Stomach (tissue), 9 donors: ENCODE results near the gene LRRC4C. TPM values are rescaled to one million over a fixed set of nuclear protein-coding genes. Genes with fewer than 3 reads are reported as not detected.
A peak's percentile ranks its signal among the peaks of the same experiment; 100 is the strongest.

Source experiments
- DNase-seq, 2 donors: peaks; one replicate each; pipeline versions ENCODE4 v3.0.0 to v3.0.0-alpha.2; 2013 to 2019
- H3K27ac ChIP-seq, 5 donors: fragments of 200-600 bp in 4 of 5; sonication (generic) in 4 of 5; one replicate each; pipeline ENCODE4 v1.5.1; 2013 to 2019; ENCODE audit warnings: mild to moderate bottlenecking in 1 of 5, moderate library complexity in 1 of 5
- H3K27me3 ChIP-seq, 3 donors: fragments of 200-600 bp; sonication (generic); one replicate each; pipeline ENCODE4 v1.5.1; 2017 to 2019; ENCODE audit warnings: mixed run types in 1 of 3
- H3K36me3 ChIP-seq, 4 donors: fragments of 200-600 bp; sonication (generic); 1 replicate in 3 of 4; 2 replicates in 1 of 4; pipeline ENCODE4 v1.5.1; 2016 to 2019
- H3K4me1 ChIP-seq, 4 donors: fragments of 200-600 bp; sonication (generic); one replicate each; pipeline ENCODE4 v1.5.1; 2016 to 2019
- H3K4me3 ChIP-seq, 4 donors: fragments of 200-600 bp; sonication (generic) in 3 of 4; one replicate each; pipeline ENCODE4 v1.5.1; 2016 to 2019; ENCODE audit warnings: mild to moderate bottlenecking in 1 of 4
- H3K9me3 ChIP-seq, 4 donors: fragments of 200-600 bp; sonication (generic); one replicate each; pipeline ENCODE4 v1.5.1; 2016 to 2019
- EP300 ChIP-seq: sonication (generic); formaldehyde crosslinking; IDR thresholded peaks from one replicate; pipeline ENCODE4 v1.6.1; 2017; ENCODE audit warnings: antibody characterized with exemption
- POLR2A ChIP-seq, 4 donors: fragments of 450-650 bp; IDR thresholded peaks; one replicate each; pipeline ENCODE4 v1.6.1; 2016; ENCODE audit warnings: antibody characterized with exemption in 4 of 4, control low read depth in 2 of 4, mild to moderate bottlenecking in 1 of 4, moderate library complexity in 1 of 4
- POLR2AphosphoS5 ChIP-seq, 3 donors: sonication (generic); formaldehyde crosslinking; IDR thresholded peaks; one replicate each; pipeline ENCODE4 v1.6.1; 2016; ENCODE audit warnings: antibody characterized with exemption in 3 of 3
- WGBS, 5 donors: extraction: QIAGEN DNeasy Blood & Tissue Kit in 3 of 5; methylation state at CpG; one replicate each; pipeline versions ENCODE4 v1.1.5 to v1.1.7; 2013 to 2018; 5-methylcytosine and 5-hydroxymethylcytosine counted together
- intact Hi-C: fragments of 100-400 bp; cut with DNase I; formaldehyde crosslinking; loops from one replicate; pipeline ENCODE4 v1.15.1; 2023; ENCODE audit warnings: low total_unique reads
- polyA plus RNA-seq, 3 donors: library from polyadenylated mRNA; stranded (reverse); fragments of 200-250 nt; gene quantifications; one replicate each; pipeline ENCODE4 v1.2.3, GENCODE V29; 2013
- total RNA-seq, 5 donors: library from RNA; depleted of rRNA; stranded (reverse); fragments of >200 nt; gene quantifications; one replicate each; pipeline versions ENCODE4 v1.1.0 to v1.2.3, GENCODE V29; 2014 to 2016
- TF ChIP-seq, protein P1 (sequence below), 7 experiments: fragments of 450-650 bp in 4 of 7; fragments of 200-600 bp in 3 of 7; sonication (generic) in 3 of 7; IDR thresholded peaks; one replicate each; pipeline ENCODE4 v1.5.1; 2016 to 2019; ENCODE audit warnings: antibody characterized with exemption in 7 of 7, control low read depth in 2 of 7, mild to moderate bottlenecking in 1 of 7
- donor health status: healthy with polysubstance abuse.
- donor health status: Bipolar disorder and iron deficiency.
- donor health status: healthy.

LRRC4C gene
- total and polyA plus RNA-seq, 8 donors, result 0.31 to 3.3 (median 0.45) TPM; not detected in 4

DNA sequence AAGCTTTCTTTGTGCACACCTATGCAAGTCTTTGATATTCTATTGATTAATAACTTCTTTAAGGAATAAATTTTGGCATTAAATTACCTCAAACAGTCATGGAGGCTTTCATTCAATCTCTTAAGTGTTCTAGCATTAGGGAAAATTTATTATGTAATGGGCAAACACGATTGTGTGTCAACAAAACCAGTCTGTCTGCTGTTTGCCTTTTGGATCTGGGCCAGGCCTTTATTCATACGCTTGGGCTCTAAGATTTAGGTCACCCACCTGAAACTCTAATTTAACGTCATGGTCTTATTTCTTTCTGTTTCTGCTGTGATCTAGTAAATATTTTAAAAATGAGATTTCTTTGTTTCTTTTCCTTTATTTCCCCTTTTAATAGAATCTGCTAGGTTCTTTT lies 1270.6 kb downstream of the LRRC4C start:
- Histone ChIP-seq H3K27ac (no peak overlapping the region), H3K4me1 (no peaks in the 10 kb centered on the region), H3K36me3 (no peaks in the 10 kb centered on the region), H3K4me3 (no peak overlapping the region), H3K9me3 (no peaks in the 10 kb centered on the region), H3K27me3 (no peaks in the 10 kb centered on the region)
- TF ChIP-seq, protein P1, sequence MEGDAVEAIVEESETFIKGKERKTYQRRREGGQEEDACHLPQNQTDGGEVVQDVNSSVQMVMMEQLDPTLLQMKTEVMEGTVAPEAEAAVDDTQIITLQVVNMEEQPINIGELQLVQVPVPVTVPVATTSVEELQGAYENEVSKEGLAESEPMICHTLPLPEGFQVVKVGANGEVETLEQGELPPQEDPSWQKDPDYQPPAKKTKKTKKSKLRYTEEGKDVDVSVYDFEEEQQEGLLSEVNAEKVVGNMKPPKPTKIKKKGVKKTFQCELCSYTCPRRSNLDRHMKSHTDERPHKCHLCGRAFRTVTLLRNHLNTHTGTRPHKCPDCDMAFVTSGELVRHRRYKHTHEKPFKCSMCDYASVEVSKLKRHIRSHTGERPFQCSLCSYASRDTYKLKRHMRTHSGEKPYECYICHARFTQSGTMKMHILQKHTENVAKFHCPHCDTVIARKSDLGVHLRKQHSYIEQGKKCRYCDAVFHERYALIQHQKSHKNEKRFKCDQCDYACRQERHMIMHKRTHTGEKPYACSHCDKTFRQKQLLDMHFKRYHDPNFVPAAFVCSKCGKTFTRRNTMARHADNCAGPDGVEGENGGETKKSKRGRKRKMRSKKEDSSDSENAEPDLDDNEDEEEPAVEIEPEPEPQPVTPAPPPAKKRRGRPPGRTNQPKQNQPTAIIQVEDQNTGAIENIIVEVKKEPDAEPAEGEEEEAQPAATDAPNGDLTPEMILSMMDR (IDR thresholded peaks at IDR 0.05), result no peak
- TF ChIP-seq POLR2A (IDR thresholded peaks at IDR 0.05) (no peak), EP300 (no peak), POLR2AphosphoS5 (IDR thresholded peaks at IDR 0.05) (no peak)
- WGBS, 5 donors, result 18 to 44% (median 34%) methylated on average over 3 of the region's 3 CpGs
- DNase-seq, result peak; percentile 67 to 81
- intact Hi-C loops, result no loop called here

DNA sequence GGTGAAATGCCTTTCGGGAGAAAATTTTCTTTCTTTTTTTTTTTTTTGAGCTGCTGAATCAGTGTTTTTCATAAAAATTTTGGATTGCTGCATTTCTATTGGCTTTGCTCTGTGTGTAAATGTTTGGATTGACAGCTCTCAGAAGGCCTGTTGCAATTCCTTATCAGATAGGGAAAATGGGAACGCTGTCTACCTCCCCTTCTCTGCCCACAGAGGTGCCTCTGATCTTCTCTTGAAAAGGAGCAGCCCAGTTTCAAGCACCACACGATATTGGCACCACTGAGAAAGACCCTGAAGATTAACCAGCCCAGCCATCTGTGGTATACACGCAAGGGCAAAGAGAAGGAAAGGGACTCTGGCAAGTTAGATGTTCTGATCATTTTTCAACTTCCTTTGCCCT lies 1272.2 kb downstream of the LRRC4C start:
- intact Hi-C loops, result no loop called here
- Histone ChIP-seq H3K27ac (no peak overlapping the region), H3K4me3 (no peak overlapping the region), H3K36me3 (no peaks in the 10 kb centered on the region), H3K27me3 (no peaks in the 10 kb centered on the region), H3K4me1 (no peaks in the 10 kb centered on the region), H3K9me3 (no peaks in the 10 kb centered on the region)
- no peak for DNase-seq
- no peak for TF ChIP-seq EP300
- no peak for TF ChIP-seq POLR2A (IDR thresholded peaks at IDR 0.05)
- TF ChIP-seq POLR2AphosphoS5 (IDR thresholded peaks at IDR 0.05), result no peak
- TF ChIP-seq, protein P1 (IDR thresholded peaks at IDR 0.05), result no peak
- 57 to 70% (median 66%) methylated on average over 4 of the region's 4 CpGs for WGBS, 5 donors

DNA sequence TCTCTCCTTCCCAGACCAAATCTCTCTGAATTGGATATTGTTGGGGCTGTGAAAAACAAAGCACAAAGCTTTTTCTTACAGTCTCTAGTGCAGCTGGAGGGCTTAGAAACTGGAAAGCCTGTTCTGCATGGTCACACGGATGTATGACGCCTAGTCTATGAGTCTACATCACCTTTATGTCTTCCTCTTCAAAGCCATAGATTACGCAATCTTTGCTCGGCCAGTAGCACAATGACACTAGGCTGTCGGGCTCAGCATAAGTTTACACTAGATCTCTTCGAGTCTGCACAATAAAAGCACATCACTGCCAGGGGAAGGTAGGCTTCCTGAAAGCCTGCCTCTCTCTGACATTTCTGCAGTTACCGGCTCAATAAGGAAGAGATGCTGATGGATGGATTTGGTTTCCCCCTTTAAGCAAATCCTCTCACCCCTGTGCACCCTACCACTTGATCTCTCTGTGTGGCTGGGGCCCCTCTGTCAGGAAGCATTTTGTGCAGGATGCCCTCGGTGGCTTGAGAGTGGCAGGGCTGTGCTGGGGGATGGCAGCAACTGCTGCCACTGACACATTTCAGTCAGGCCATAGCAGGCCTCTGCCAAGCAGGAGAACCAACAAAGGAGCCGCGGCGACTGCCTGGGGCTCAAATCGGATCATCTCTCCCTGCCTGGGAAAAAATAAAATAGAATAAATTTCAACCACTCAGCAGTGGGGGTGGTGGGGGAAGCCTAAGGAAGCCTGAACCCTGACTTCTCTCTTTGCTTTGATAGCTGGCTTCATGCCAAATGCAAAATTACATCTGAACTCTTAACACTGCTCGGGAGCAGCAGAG lies 1272.8 kb downstream of the LRRC4C start:
- no peak overlapping the region for H3K27ac ChIP-seq
- H3K36me3 ChIP-seq, result no peaks in the 10 kb centered on the region
- TF ChIP-seq, protein P1 (IDR thresholded peaks at IDR 0.05), result no peak
- TF ChIP-seq EP300 (no peak), POLR2AphosphoS5 (IDR thresholded peaks at IDR 0.05) (no peak), POLR2A (IDR thresholded peaks at IDR 0.05) (no peak)
- intact Hi-C loops, result no loop called here
- no peaks in the 10 kb centered on the region for H3K27me3 ChIP-seq
- no peaks in the 10 kb centered on the region for H3K9me3 ChIP-seq
- no peaks in the 10 kb centered on the region for H3K4me1 ChIP-seq
- peak in 1 of 2 donors; percentile 31 for DNase-seq
- WGBS, 5 donors, result 55 to 72% (median 68%) methylated on average over 13 of the region's 13 CpGs
- H3K4me3 ChIP-seq, result no peak overlapping the region

DNA sequence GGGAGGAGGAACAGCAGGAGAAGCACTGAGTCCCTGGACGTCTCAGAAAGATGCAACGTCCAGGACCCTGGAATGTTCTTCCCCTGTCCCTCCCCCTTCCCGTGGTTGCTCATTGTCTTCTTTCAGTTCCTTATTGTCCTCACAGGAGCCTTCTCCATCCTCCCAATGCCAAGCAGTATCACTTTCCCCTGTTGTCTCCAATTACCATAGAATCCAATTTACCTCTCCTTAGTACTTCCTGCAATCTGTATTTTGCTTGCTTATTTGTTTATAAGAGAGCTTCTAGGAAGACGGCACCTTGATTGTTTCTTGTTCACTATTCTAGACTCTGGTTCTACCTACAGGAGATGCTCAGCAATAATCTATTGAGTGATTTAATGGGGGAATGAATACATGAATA lies 1273.7 kb downstream of the LRRC4C start:
- intact Hi-C loops, result no loop called here
- 72 to 84% (median 81%) methylated on average over 4 of the region's 4 CpGs for WGBS, 5 donors
- no peak for DNase-seq
- H3K36me3 ChIP-seq, result no peaks in the 10 kb centered on the region
- no peak overlapping the region for H3K27ac ChIP-seq
- no peak overlapping the region for H3K4me3 ChIP-seq
- TF ChIP-seq EP300 (no peak), POLR2AphosphoS5 (IDR thresholded peaks at IDR 0.05) (no peak), POLR2A (IDR thresholded peaks at IDR 0.05) (no peak)
- TF ChIP-seq, protein P1 (IDR thresholded peaks at IDR 0.05), result no peak
- no peaks in the 10 kb centered on the region for H3K4me1 ChIP-seq
- H3K9me3 ChIP-seq, result no peaks in the 10 kb centered on the region
- H3K27me3 ChIP-seq, result no peaks in the 10 kb centered on the region
